Fibroblast of gingiva (primary cell): ENCODE results near the gene TAOK3.
A peak's percentile ranks its signal among the peaks of the same experiment; 100 is the strongest.
"Not testable (repeated sequence)": the region's sequence is repeated elsewhere in the genome, so short reads cannot be mapped to it uniquely, and the experiment has no call there.

Source experiments
- DNase-seq: peaks from one replicate; pipeline ENCODE4 v3.0.0-alpha.2; 2011; ENCODE audit warnings: low read depth

Gene TAOK3

DNA sequence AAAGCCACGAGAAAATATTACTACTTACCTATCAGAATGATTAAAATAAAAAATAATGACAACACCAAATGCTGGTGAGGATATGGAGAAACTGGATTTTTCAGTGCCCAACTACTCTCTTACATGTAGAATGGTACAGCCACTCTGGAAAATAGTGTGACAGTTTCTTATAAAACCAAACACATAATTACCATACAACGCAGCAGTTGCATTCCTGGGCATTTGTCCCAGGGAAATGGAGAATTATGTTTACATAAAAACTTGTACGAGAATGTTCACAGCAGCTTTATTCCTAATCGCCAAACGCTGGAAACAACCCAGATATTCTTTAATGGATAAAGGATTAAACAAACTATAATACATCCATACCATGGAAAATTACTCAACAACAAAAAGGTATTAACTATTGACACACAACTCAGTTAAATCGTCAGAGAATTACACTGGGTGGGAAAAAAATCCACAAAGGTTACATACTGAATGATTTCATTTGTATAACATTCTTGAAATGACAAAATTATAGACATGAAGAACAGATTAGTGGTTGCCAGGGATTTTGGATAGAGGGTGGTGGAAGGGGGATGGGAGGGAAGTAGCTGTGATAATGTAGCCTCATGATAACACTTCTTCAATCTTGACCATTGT lies 35.4 kb downstream of the TAOK3 start:
- DNase-seq: peak; percentile 84

DNA sequence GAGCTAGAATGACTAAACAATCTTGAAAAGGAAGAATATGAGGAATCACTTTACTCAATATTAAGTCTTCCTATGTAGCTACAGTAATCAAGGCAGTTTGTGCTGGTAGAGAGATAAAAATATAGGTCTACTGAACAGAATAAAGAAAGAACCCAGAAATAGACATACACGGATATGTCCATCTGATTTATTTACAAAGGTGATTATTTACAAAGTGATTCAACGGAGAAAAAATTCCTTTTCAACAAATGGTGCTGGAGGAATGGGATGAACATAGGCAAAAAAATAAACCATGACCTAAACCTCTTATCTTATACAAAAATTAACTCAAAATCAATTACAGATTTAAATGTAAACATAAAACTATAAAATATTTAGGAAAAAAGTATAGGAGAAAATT lies 36.6 kb downstream of the TAOK3 start:
- DNase-seq: no peak

DNA sequence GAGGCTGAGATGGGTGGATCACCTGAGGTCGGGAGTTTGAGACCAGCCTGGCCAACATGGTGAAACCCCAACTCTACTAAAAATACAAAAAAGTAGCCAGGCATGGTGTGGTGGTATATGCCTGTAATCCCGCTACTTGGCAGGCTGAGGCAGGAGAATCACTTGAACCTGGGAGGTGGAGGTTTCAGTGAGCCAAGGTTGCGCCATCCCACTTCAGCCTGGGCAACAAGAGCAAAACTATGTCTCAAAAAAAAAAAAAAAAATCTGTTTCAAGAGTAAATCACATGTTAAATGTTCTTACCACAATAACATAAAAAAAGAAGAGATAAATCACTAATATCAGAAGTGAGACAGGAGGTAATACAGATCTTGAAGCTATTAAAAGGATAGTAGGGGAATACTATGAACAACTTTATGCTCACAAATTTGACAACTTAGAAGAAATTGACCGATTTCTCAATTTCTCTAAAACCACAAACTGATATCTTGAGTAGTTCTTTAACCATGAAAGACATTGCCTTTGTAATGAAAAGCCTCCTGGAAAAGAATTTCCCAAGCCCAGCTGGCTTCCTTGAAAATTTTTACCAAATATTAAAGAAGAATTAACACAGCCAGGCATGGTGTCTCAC lies 37.7 kb downstream of the TAOK3 start:
- peak; percentile 40 for DNase-seq

DNA sequence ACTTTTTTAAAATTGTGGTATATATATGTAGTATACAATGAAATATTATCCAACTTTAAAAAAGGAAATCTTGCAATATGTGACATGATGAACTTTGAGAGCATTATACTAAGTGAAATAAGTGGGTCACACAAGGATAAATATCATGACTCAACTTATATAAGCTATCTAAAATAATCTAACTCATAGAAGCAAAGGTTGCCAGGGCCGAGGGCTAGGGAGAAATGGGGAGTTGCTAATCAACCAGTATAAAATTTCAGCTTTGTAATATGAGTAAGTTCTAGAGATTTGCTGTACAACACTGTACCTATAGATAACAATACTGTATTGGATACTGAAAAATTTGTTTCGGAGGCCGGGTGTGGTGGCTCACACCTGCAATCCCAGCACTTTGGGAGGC lies 38.5 kb downstream of the TAOK3 start:
- DNase-seq: peak; percentile 6

DNA sequence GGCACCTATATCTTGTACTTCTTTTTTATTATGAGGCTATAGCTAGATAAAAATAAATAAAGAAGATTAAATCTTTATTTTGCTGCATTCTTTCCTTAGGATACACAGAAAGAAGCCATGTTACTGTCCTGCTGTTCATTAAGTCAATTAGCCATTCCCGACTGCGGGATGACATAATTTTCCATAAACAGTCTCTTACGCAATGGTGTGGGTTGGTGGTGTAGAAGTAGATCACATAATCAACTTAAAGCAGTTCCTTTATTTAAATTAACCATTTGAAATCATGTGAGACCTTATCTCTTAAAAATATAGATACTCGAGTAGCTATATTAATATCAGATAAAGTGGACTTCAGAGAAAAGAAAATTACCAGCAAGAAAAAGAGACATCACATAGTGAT lies 40.2 kb downstream of the TAOK3 start:
- peak; percentile 61 for DNase-seq

DNA sequence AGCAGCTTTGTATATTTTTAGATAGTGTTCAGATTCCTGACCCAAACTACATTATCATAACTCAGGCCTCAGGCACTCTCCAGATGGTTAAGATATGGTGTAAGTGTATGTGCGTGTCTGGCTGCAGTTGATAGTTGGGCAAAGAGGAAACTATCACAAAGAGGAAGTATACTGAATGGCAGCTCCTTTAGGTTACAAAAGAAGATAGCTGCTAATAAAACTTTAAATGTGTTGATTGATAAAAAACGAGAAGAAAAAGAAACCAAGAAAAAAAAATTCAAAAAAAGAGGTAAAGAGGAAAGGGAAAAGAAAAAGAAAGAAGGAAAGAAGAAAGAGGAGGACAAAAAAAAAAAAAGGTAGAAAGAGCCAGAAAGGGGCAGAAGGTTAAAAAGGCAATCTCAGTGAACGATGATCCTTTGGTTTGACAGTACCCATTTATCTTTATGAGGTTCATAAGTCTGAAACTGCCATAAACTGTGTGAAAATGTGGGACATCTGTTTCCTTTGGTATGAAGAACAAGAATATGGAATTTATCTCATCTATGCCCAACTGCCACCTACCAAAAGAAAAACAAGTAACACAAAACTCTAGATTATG lies 42.2 kb downstream of the TAOK3 start:
- DNase-seq: peak; percentile 83

DNA sequence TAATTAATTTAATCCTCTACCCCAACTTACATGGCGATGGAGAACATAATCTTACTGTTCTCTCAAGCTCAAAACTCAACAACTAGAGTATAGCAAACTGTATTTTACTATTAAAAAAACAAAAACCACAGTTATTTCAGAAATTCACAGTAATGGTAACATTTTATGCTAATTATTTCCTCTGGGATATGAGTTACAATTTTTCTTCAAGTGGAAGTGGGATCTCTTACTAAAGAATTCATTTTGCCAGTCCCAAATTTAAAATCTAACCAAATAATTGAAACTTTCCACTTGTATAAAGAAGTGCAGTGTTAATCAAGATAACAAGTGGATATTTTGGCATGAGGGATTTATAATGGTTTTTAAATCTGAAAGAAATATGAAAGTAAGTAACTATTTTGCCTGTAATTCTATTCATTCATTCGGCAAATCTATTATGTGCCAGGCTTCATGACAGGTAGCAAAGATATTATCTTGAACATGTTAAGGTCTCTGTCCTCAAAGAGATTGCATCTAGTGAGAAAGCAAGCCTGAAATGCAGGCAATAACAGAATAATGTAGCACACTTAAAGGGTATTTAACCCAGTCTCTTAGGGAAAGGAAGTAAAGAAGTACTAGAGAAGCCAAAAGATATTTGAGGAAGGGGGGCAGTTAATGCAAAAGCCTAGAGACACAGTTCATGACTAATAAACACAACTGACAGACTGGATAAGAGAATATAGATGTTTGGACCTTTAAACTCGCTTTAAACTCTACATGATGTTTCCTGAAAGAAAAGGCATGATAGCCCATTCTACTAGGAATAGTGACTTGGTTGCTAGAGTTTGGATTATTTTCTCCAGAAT lies 44.0 kb downstream of the TAOK3 start:
- peak; percentile 12 for DNase-seq

DNA sequence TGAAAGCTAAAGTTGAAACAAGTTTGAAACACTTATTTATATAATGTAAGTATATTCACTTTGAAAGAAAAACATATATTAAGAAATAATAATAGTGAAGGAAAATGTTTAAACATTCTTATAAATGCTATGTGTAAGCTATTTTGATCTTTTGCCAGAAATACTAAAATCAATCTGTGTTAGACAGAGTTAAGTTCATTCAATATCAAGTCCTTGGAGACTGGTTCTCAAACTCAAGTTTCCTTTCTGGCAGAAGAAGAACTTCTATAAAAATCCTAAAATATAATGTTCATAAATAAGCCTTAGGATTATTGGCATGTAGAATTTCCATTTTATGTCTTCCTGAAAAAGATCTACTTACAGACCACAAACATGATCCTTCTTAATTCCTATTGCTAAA lies 45.3 kb downstream of the TAOK3 start:
- DNase-seq: peak; percentile 53

DNA sequence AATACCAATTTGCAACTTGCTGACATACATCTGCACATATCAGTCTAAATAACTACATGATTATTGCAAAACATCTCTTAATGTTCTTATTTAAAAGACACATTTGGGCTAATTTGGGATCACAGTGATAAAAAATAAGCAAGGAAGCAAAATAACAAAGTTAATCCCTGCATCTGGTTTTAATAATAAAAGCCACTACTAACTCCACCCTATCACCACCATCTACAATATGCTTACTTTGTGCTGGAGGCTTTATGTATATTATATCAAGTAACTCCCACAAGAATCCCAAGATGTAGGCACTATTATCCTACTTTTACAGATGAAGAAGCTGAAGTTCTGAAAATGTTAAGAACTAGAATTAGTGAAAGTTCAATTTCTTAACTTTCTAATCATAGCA lies 45.7 kb downstream of the TAOK3 start:
- DNase-seq: peak; percentile 21

DNA sequence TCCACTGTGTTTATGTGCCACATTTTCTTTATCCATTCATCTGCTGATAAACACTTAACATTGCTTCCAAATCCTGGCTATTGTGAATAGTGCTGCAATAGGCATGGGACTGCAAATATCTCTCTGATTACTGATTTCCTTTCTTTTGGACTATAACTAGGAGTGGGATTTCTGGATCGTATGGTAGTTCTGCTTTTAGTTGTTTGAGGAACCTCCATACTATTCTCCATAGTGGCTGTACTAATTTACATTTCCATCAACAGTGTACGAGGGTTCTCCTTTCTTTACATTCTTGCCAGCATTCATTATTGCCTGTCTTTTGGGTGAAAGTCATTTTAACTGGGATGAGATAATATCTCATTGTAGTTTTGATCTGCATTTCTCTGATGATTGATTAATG lies 47.6 kb downstream of the TAOK3 start:
- no peak for DNase-seq

DNA sequence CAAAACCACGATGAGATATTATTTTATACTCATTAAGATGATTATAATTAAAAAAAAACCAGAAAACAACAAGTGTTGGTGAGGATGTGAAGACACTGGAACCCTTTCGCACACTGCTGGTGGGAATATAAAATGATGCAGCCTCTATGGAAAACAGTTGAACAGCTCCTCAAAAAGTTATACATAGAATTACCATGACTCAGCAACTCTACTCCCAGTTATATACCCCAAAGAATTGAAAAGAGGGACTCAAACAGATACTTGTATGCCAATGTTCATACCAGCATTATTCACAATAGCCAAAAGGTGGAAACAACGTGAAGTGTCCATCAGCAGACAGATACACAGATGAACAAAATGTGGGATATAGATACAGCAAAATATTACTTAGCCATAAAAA lies 53.1 kb downstream of the TAOK3 start:
- no peak for DNase-seq

DNA sequence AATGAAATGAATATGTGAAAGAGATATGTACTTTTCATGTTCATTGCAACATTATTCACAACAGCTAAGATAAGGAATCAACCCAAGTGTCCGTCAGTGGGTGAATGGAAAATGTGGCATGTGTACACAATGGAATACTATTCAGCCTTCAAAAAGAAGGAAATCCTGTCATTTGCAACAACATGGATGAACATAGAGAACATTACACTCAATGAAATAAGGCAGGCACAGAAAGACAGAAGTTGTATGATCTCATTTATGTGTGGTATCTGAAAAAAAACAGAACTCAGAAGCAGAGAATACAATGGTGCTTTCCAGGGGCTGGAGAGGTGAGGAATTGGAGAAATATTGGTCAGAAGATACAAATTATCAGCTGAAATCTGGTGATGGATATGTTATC lies 54.0 kb downstream of the TAOK3 start:
- DNase-seq: no peak

DNA sequence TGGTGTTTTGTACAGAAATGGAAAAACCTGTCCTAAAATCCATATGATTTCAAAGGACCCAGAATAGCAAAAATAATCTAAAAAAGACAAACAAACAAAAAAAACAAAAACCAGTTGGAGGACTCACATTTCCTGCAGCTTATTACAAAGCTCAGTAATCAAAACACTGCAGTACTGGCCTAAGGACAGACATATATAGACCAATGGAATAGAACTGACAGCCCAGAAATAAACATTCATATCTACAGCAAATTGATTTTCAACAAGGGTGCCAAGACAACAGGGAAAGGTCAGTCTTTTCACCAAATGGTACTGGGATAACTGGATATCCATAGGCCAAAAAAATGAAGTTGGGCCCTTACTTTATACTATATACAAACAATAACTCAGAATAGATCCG lies 55.0 kb downstream of the TAOK3 start:
- DNase-seq: no peak

DNA sequence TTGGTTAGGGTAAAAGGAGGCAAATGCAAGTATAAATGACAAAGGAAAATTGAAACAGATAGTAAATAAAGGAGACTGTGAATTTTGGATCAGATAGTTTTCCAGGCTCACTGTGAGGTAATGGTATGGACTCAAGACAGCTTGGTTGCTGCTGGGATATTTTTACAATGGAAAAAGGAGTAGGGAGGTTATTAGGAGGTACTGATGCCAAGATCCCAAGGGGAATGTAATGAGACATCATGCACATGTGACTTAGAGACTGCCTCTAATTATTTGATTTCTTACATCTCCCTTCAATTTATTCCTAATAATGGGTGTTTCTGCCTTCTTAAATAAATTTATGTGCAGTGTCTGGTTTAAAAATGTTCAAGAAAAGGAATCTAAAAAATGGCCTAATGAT lies 56.9 kb downstream of the TAOK3 start:
- peak; percentile 15 for DNase-seq

DNA sequence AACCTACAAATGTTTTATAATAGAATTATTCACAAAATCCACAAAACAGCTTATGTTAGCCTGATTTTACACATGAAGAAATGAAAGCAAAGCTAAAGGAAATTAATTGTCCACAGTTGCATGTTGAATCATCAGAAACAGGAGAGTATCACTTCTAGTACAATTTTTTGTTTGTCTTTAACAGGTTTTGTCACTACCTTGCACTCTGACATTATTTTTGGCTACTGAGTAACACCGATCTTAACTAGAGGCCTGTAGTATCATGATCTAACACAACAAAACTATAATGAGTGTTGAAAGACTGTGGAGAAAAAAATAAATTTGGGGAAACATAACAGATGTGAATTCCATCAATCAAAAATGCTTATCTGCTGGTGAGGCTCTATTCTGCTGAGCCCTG lies 60.1 kb downstream of the TAOK3 start:
- DNase-seq: no peak

DNA sequence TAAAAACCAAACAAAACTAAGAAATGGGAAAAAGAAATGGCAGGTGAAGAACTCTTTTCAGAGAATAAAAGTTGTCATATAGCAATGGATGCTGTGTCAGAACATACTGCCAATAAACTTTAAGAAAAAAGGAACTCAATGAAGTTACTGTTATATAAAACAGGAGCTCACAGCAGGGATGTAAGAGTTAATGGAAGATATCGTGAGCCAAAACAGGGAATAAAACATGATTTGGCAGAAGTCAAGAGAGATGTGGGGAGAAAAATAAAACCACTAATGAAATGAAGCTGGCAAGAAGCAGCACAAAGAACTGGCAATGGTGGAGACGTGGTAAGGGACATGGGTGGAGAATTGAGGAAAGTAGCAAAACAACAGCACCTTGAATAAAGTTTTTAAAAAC lies 61.0 kb downstream of the TAOK3 start:
- no peak for DNase-seq

DNA sequence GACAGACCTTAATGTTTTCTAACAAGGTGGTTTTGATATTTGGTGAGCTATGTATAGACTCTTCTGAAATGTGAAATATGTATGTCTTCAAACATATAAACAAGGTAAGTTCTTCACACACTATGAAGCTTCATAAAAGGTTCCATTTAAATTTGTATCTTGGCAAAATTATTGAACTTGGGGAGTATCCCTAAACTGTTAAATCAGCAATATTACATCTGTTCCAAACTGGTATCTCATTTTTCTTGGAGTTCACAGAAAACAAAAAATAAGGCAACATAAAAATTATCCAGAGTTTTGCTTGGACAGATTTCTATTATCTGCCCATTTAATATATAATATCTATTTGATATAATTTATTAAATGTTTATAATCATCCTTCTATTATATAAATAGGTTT lies 62.4 kb downstream of the TAOK3 start:
- no peak for DNase-seq

DNA sequence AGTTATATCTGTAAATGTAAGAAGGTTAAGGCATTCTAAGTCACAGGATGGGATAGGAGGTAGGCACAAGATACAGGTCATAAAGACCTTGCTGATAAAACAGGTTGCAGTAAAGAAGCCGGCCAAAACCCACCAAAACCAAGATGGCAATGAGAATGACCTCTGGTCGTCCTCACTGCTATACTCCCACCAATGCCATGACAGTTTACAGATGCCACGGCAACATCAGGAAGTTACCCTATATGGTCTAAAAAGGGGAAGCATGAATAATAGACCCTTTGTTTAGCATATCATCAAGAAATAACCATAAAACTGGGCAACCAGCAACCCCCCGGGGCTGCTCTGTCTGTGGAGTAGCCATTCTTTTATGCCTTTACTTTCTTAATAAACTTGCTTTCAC lies 64.7 kb downstream of the TAOK3 start:
- DNase-seq: not testable (repeated sequence)

DNA sequence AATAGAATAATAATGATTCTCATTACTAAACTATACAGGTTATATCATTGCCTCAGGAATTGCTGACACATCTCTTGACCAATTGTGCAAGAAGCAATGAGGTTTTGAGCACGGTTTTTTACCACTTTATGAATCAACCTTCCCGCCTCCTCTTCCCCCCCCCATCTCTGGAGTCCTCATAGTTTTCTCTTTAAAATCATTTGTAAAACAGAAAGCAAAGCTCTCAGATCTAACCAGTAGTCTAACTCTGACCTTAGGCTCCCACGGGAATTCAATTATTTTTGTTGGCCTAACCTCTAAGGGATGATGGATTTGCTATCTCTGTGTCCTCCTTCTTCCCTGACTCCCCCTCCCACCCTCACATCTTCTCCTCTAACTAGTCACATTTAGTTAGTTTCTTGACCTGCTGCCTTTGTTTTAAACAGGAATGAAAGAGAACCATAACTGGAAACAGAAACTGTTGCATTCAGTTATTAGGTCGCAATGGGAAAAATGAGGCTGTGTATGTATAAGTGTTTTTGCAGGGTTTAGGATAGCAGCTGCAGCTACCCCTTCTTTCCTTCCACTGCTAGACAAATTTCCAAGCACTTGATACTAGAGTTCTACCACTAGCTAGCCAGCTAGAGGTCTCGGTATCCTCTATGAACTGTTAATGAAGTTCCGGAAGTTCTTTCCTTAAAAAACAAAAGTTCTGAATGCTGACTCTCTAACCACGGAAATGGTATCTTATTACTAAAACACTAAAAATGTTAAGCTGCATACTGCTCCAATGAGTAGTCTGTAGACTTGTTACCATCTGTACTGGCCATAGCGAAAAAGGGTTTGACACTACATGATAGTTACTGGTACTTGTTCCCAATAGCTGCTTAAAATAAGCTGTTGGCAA lies 65.4 kb downstream of the TAOK3 start:
- DNase-seq: peak; percentile 86

DNA sequence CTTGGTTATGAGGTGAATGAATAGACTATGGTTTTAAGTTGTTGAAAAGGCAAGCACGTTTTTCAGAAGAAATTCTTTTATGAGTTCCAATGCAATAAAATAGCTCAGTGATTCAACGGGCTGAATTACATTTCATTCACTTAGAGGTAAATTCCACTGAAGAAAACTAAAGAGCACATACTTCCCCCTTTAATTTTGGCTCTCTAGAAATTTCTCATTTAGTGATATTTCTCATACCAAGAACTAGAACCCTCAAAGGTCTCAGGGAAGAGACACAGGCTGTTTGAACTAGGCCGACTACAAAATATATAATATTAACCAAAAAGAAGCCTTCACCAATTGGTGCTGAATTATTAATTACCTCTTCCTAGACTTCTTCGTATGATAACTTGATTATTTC lies 68.6 kb downstream of the TAOK3 start:
- DNase-seq: no peak

DNA sequence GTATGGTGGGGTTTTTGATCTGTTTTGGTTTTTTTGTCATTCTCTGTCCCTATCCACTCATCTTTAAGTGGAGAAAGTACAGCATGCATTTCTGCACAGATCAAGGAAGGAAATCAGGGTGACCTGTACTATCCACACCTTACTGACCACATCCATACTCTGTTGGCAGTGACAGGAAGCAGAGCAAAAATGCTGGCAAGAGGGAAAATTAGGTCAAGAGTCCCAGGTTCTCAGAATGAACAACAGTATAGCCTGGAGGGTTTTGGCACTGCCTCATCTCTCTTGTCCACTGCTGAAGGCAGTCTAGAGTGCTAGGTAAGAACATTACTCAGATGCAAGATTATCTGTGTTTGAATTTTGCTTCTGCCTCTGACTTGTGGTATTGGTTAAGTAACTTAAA lies 70.7 kb downstream of the TAOK3 start:
- peak; percentile 13 for DNase-seq
